Uterus (tissue), 2 donors: ENCODE data around the gene ANKFN1.

Experiments
- CTCF ChIP-seq, 4 experiments: fragments of 200-600 bp in 2 of 4; fragments of 450-650 bp in 2 of 4; sonication (generic) in 2 of 4; IDR thresholded peaks; one replicate each; pipeline ENCODE4 v1.5.1; 2016 to 2019; ENCODE audit warnings: antibody characterized with exemption in 4 of 4, mild to moderate bottlenecking in 2 of 4, moderate library complexity in 1 of 4
- POLR2A ChIP-seq, 2 donors: fragments of 450-650 bp; IDR thresholded peaks; one replicate each; pipeline ENCODE4 v1.6.1; 2016; ENCODE audit warnings: antibody characterized with exemption in 2 of 2, mild to moderate bottlenecking in 1 of 2, moderate library complexity in 1 of 2

GRCh38 chr17:56523042-56523441 is 369.8 kb downstream of the ANKFN1 start:
- no peak for TF ChIP-seq POLR2A (IDR thresholded peaks at IDR 0.05)
- no peak for TF ChIP-seq CTCF (IDR thresholded peaks at IDR 0.05)
